Measurements from ENCODE around the gene SOS2. TPM values are rescaled to one million over a fixed set of nuclear protein-coding genes. Genes with fewer than 3 reads are reported as not detected.
A peak's percentile ranks its signal among the peaks of the same experiment; 100 is the strongest.

SOS2 gene
- total and polyA plus RNA-seq, 2 of the 4 experiments (the other 2 are of a cell fraction) = 6.3 to 10.9 TPM

DNA sequence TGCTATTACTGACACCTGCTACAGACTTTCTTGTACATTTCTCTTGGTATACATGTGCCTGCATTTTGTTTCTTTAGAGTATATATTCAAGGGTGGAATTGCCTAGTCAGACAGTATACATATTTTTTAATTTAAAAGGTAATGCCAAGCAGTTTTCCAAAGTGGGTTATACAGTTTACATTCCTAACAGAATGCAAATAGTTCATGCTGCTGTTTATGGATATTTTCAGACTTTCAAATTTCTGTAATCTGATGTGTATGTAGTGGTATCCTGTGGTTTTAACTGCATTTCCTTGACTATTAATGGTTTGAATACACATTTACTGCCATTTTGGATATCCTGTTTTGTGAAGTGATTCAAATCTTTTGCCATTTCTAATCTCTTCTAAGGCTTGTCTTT, 59.5 kb downstream of the SOS2 start:
- no peak overlapping the region for H3K56ac ChIP-seq (ENCODE audit: extremely low read depth, insufficient read depth, low read length)

More for the DNA sequence above, 59.5 kb downstream of the SOS2 start:
- ChIA-PET CTCF (no interaction called here), POLR2A (ENCODE audit: unreplicated experiment) (no interaction called here)
- Histone ChIP-seq H3K79me1 (ENCODE audit: low read depth in 1 of 2, low read length in 2 of 2) (peaks cover 0 to 5% of the 10 kb centered on the region in 2 experiments; a peak in 1 of 4 replicates), H3K9me1 (ENCODE audit: insufficient read depth, low read length) (no peaks in the 10 kb centered on the region), H2BK20ac (ENCODE audit: low read depth, low read length) (no peak overlapping the region), H3K4ac (ENCODE audit: low read depth, low read length) (no peak overlapping the region), H2AK5ac (ENCODE audit: low read depth, low read length) (no peak overlapping the region), H4K8ac (ENCODE audit: low read depth in 2 of 2, low read length in 2 of 2) (no peak overlapping the region), H3K9ac (ENCODE audit: low read depth, low read length) (no peak overlapping the region), H3K14ac (replicated peaks; ENCODE audit: low read depth, low read length) (no peak overlapping the region), H4K91ac (ENCODE audit: insufficient read depth, low read depth, low read length) (no peak overlapping the region), H3K27ac (ENCODE audit: insufficient read depth, low read length) (no peak overlapping the region), H3K36me3 (ENCODE audit: control insufficient read depth, insufficient read depth, low read length) (0 out of 2 replicates have a peak, but pooled peaks cover 1% of the 10 kb centered on the region), H4K20me1 (ENCODE audit: insufficient read depth, low read length) (no peaks in the 10 kb centered on the region), H2BK15ac (ENCODE audit: low read depth, low read length) (no peak overlapping the region), H3K18ac (ENCODE audit: low read depth, low read length) (no peak overlapping the region), H2BK5ac (ENCODE audit: low read depth, low read length, poor library complexity, severe bottlenecking) (peak overlapping the region; percentile 36), H3K4me2 (ENCODE audit: low read depth, low read length) (no peak overlapping the region), H4K5ac (ENCODE audit: low read depth, low read length) (no peak overlapping the region), H3K4me3 (ENCODE audit: insufficient read depth, low read depth, low read length) (no peak overlapping the region), H2BK120ac (ENCODE audit: low read depth, low read length) (no peak overlapping the region), H2AFZ (replicated peaks; ENCODE audit: low read length, poor library complexity) (no peak overlapping the region), H3K23ac (ENCODE audit: low read depth, low read length) (no peak overlapping the region), H2AK9ac (replicated peaks; ENCODE audit: low read depth, low read length, poor library complexity) (no peak overlapping the region), H3K4me1 (ENCODE audit: control insufficient read depth, insufficient read depth, low read length) (peaks cover 2% of the 10 kb centered on the region; the same call in 1 of the 2 replicates), H3K9me3 (ENCODE audit: control insufficient read depth, insufficient read depth, low read length) (no peaks in the 10 kb centered on the region), H3K27me3 (ENCODE audit: control insufficient read depth, insufficient read depth, low read length) (no peaks in the 10 kb centered on the region)
- ATAC-seq (ENCODE audit: low read depth) = peak; percentile 72
- intact Hi-C loops (cut with micrococcal nuclease) (no loop called here), dilution Hi-C loops (cut with HindIII; ENCODE audit: low sequenced_read_pairs, unreplicated experiment) (no loop called here), in situ Hi-C loops (cut with MboI; ENCODE audit: low sequenced_read_pairs) (no loop called here)
- DNase-seq = peak; percentile 2
- BruUV-seq (replicated peaks) = no TSS peak
- no peak for TF ChIP-seq MXI1 (IDR thresholded peaks at IDR 0.05; ENCODE audit: borderline replicate concordance, low read depth, low read length)
